A673 (cell line): ENCODE results near the gene ZNF679.
"Not testable (repeated sequence)": the region's sequence is repeated elsewhere in the genome, so short reads cannot be mapped to it uniquely, and the experiment has no call there.

Experiments
- EZH2 ChIP-seq: fragments of 200-600 bp; sonication (generic); IDR thresholded peaks from 2 replicates; pipeline ENCODE4 v1.6.1; 2017; ENCODE audit warnings: borderline replicate concordance, low read depth, mild to moderate bottlenecking, mixed read lengths, antibody characterized with exemption, low read length; ENCODE audit not compliant: poor library complexity, severe bottlenecking
- TF ChIP-seq, protein P1 (sequence below): fragments of 300-800, 200-600 bp; sonication (generic); conservative IDR thresholded peaks from 2 replicates; pipeline ENCODE4 v1.5.1; 2017; ENCODE audit warnings: low read depth, mild to moderate bottlenecking, antibody characterized with exemption, low read length, moderate library complexity, mixed read lengths

DNA sequence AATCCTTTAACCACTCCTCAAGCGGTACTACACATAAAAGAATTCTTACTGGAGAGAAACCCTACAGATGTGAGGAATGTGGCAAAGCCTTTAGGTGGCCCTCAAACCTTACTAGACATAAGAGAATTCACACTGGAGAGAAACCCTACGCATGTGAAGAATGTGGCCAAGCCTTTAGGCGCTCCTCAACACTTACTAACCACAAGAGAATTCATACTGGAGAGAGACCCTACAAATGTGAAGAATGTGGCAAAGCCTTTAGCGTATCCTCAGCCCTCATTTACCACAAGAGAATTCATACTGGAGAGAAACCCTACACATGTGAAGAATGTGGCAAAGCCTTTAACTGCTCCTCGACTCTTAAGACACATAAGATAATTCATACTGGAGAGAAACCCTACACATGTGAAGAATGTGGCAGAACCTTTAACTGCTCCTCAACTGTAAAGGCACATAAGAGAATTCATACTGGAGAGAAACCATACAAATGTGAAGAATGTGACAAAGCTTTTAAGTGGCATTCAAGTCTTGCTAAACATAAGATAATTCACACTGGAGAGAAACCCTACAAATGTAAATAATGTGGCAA is 8.5 kb upstream of the ZNF679 start:
- TF ChIP-seq, protein P1, sequence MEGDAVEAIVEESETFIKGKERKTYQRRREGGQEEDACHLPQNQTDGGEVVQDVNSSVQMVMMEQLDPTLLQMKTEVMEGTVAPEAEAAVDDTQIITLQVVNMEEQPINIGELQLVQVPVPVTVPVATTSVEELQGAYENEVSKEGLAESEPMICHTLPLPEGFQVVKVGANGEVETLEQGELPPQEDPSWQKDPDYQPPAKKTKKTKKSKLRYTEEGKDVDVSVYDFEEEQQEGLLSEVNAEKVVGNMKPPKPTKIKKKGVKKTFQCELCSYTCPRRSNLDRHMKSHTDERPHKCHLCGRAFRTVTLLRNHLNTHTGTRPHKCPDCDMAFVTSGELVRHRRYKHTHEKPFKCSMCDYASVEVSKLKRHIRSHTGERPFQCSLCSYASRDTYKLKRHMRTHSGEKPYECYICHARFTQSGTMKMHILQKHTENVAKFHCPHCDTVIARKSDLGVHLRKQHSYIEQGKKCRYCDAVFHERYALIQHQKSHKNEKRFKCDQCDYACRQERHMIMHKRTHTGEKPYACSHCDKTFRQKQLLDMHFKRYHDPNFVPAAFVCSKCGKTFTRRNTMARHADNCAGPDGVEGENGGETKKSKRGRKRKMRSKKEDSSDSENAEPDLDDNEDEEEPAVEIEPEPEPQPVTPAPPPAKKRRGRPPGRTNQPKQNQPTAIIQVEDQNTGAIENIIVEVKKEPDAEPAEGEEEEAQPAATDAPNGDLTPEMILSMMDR = not testable (repeated sequence)
- not testable (repeated sequence) for TF ChIP-seq EZH2
